GM12864 (cell line): ENCODE data around the gene IGFBP4.

Source experiments
- DNase-seq: peaks from one replicate; pipeline ENCODE4 v3.0.0-alpha.2; 2011; ENCODE audit warnings: low read depth
- H3K4me3 ChIP-seq: 2 replicates; pipeline ENCODE4 v1.5.1; 2011; ENCODE audit warnings: mild to moderate bottlenecking, low read depth, low read length, control low read depth
- CTCF ChIP-seq: IDR thresholded peaks from 2 replicates; pipeline ENCODE4 v1.5.1; 2011; ENCODE audit warnings: low read depth, mild to moderate bottlenecking, moderate library complexity, low read length, control low read depth, inconsistent platforms; ENCODE audit errors: missing control alignments

IGFBP4 gene

GRCh38 chr17:40431231-40431602 is 12.0 kb upstream of the IGFBP4 start:
- no peak for DNase-seq
- no peak overlapping the region for H3K4me3 ChIP-seq
- TF ChIP-seq CTCF: no peak

- DNase-seq: no peak
- TF ChIP-seq CTCF: no peak
- no peak overlapping the region for H3K4me3 ChIP-seq
Observed at GRCh38 chr17:40432864-40433528, 10.3 kb upstream of the IGFBP4 start.

- peak; percentile 78 for TF ChIP-seq CTCF
- no peak for DNase-seq
- H3K4me3 ChIP-seq: no peak overlapping the region
Observed at GRCh38 chr17:40433551-40434415, 9.5 kb upstream of the IGFBP4 start.

- TF ChIP-seq CTCF: no peak
- no peak overlapping the region for H3K4me3 ChIP-seq
- DNase-seq: no peak
Observed at GRCh38 chr17:40436636-40437035, 6.6 kb upstream of the IGFBP4 start.

- no peak for TF ChIP-seq CTCF
- no peak overlapping the region for H3K4me3 ChIP-seq
- no peak for DNase-seq
Observed at GRCh38 chr17:40437095-40437732, 6.0 kb upstream of the IGFBP4 start.

- DNase-seq: no peak
- TF ChIP-seq CTCF: no peak
- H3K4me3 ChIP-seq: no peak overlapping the region
Observed at GRCh38 chr17:40440166-40440565, 3.1 kb upstream of the IGFBP4 start.
